Psoas muscle (tissue), 8 donors: ENCODE data around the gene AIG1. TPM values are rescaled to one million over a fixed set of nuclear protein-coding genes. Genes with fewer than 3 reads are reported as not detected.
"Not testable (repeated sequence)": the region's sequence is repeated elsewhere in the genome, so short reads cannot be mapped to it uniquely, and the experiment has no call there.

Source experiments
- ATAC-seq, 4 donors: fragments of 200-7000 bp; cut with Tn5 transposase; one replicate each; pipeline ENCODE4 v1.9.1; 2020; ENCODE audit warnings: moderate library complexity in 3 of 4, mild to moderate bottlenecking in 2 of 4
- DNase-seq, 2 donors: peaks; one replicate each; pipeline ENCODE4 v3.0.0-alpha.2; 2020
- H3K27ac ChIP-seq: fragments of 200-600 bp; one replicate; pipeline ENCODE4 v1.8.0; 2022
- H3K27me3 ChIP-seq, 3 donors: fragments of 200-600 bp in 1 of 3; one replicate each; pipeline versions ENCODE4 v1.6.1 to v1.8.0; 2013 to 2022; ENCODE audit warnings: low read length in 2 of 3, mild to moderate bottlenecking in 2 of 3, moderate library complexity in 1 of 3; ENCODE audit not compliant: insufficient read depth in 3 of 3
- H3K36me3 ChIP-seq, 2 donors: fragments of 200-600 bp in 1 of 2; one replicate each; pipeline versions ENCODE4 v1.6.1 to v1.8.0; 2013 to 2022; ENCODE audit warnings: low read depth in 1 of 2, mild to moderate bottlenecking in 1 of 2, moderate library complexity in 1 of 2; ENCODE audit not compliant: insufficient read depth in 1 of 2
- H3K4me1 ChIP-seq: fragments of 200-600 bp; one replicate; pipeline ENCODE4 v1.8.0; 2022
- H3K4me3 ChIP-seq: fragments of 200-600 bp; one replicate; pipeline ENCODE4 v1.8.0; 2022; ENCODE audit warnings: mild to moderate bottlenecking
- H3K9me3 ChIP-seq: fragments of 200-600 bp; one replicate; pipeline ENCODE4 v1.8.0; 2022
- CTCF ChIP-seq: fragments of 200-600 bp; IDR thresholded peaks from one replicate; pipeline ENCODE4 v1.8.0; 2022; ENCODE audit warnings: antibody characterized with exemption
- WGBS, 3 donors: extraction: QIAGEN DNeasy Blood & Tissue Kit; methylation state at CpG; one replicate each; pipeline versions ENCODE4 v1.1.6 to v1.1.7; 2013; 5-methylcytosine and 5-hydroxymethylcytosine counted together
- intact Hi-C, 2 donors: fragments of 100-400 bp; cut with DNase I; formaldehyde crosslinking; loops; one replicate each; pipeline versions ENCODE4 v1.11.0 to v1.14.2; 2022
- polyA plus RNA-seq, 3 donors: library from polyadenylated mRNA; stranded (reverse); fragments of 200-250 nt; gene quantifications; one replicate each; pipeline ENCODE4 v1.2.3, GENCODE V29; 2013
- total RNA-seq, 4 donors: library from RNA; stranded (reverse); fragmentation: NEBNext Ultra II Directional in 2 of 4; extraction: Animal tissue kit (Norgen Biotek cat#: 25700) in 2 of 4; gene quantifications; one replicate each; pipeline versions ENCODE4 v1.2.1 to v1.2.4, GENCODE V29; 2021 to 2023
- donor health status: healthy with polysubstance abuse.
- donor health status: DM: no; HTN: no; CAD: no; lungs with moderate emphysema.
- donor health status: Bipolar disorder and iron deficiency.
- donor health status: healthy.
- donor health status: DM: yes; HTN: yes; CAD: no.
- donor health status: DM: no; HTN: no; CAD: no.
- donor health status: DM: no; HTN: no; CAD: no.
- donor health status: DM: yes; HTN: yes; CAD: no.

AIG1 gene
- total and polyA plus RNA-seq, 7 donors, result 4.0 to 24.6 (median 5.8) TPM

- Histone ChIP-seq H3K4me3 (no peak overlapping the region), H3K36me3 (no peaks in the 10 kb centered on the region), H3K27ac (no peak overlapping the region), H3K4me1 (peaks cover 14% of the 10 kb centered on the region), H3K27me3 (no peaks in the 10 kb centered on the region), H3K9me3 (no peaks in the 10 kb centered on the region)
- no peak for ATAC-seq
- DNase-seq, result no peak
- TF ChIP-seq CTCF, result no peak
- 57 to 76% (median 69%) methylated on average over 5 of the region's 5 CpGs for WGBS, 3 donors
- intact Hi-C loops, result loop anchor here (5.0 to 10.0 kb wide), 2 partner anchors 58 to 60 kb away; no protein-coding TSS in a partner anchor
These were observed 103.9 kb downstream of the AIG1 start for GRCh38 chr6:143164565-143165105.

- TF ChIP-seq CTCF, result no peak
- DNase-seq (no peak), ATAC-seq (no peak)
- no peak overlapping the region for H3K4me3 ChIP-seq
- no peaks in the 10 kb centered on the region for H3K27me3 ChIP-seq
- H3K9me3 ChIP-seq, result no peaks in the 10 kb centered on the region
- no peak overlapping the region for H3K27ac ChIP-seq
- intact Hi-C loops, result loop anchor here in 1 of 2 donors (10.0 kb wide), 1 partner anchor 61 kb away; no protein-coding TSS in a partner anchor
- peaks cover 9% of the 10 kb centered on the region for H3K4me1 ChIP-seq
- 84 to 92% (median 87%) methylated on average over 6 of the region's 6 CpGs for WGBS, 3 donors
- H3K36me3 ChIP-seq, result no peaks in the 10 kb centered on the region
These were observed 104.7 kb downstream of the AIG1 start for GRCh38 chr6:143165315-143165855.

GRCh38 chr6:143166247-143166695 lies 105.6 kb downstream of the AIG1 start:
- no peak for TF ChIP-seq CTCF
- H3K4me3 ChIP-seq, result no peak overlapping the region
- ATAC-seq (no peak), DNase-seq (no peak)
- WGBS, 3 donors, result 64 to 81% (median 65%) methylated on average over 5 of the region's 5 CpGs
- H3K27me3 ChIP-seq, result no peaks in the 10 kb centered on the region
- peaks cover 9% of the 10 kb centered on the region for H3K4me1 ChIP-seq
- no peaks in the 10 kb centered on the region for H3K36me3 ChIP-seq
- no peak overlapping the region for H3K27ac ChIP-seq
- no peaks in the 10 kb centered on the region for H3K9me3 ChIP-seq
- intact Hi-C loops, result loop anchor here in 1 of 2 donors (10.0 kb wide), 1 partner anchor 61 kb away; no protein-coding TSS in a partner anchor

GRCh38 chr6:143167224-143167623 lies 106.5 kb downstream of the AIG1 start:
- H3K27ac ChIP-seq, result no peak overlapping the region
- H3K4me1 ChIP-seq, result peaks cover 9% of the 10 kb centered on the region
- H3K9me3 ChIP-seq, result no peaks in the 10 kb centered on the region
- no peak overlapping the region for H3K4me3 ChIP-seq
- TF ChIP-seq CTCF, result no peak
- H3K27me3 ChIP-seq, result no peaks in the 10 kb centered on the region
- H3K36me3 ChIP-seq, result no peaks in the 10 kb centered on the region
- 20 to 86% (median 66%) methylated on average over 2 of the region's 2 CpGs for WGBS, 3 donors
- DNase-seq, result no peak
- intact Hi-C loops, result loop anchor here in 1 of 2 donors (10.0 kb wide), 1 partner anchor 62 kb away; no protein-coding TSS in a partner anchor
- no peak for ATAC-seq

- not testable (repeated sequence) for H3K27me3 ChIP-seq, H3K27ac ChIP-seq, H3K4me1 ChIP-seq, DNase-seq, ATAC-seq, H3K9me3 ChIP-seq, H3K36me3 ChIP-seq, H3K4me3 ChIP-seq
- intact Hi-C loops, result loop anchor here in 1 of 2 donors (10.0 kb wide), 1 partner anchor 64 kb away; no protein-coding TSS in a partner anchor
- whole genome bisulfite sequencing, 3 donors, result 92 to 95% (median 95%) methylated on average over 4 of the region's 4 CpGs
These were observed 107.7 kb downstream of the AIG1 start for GRCh38 chr6:143168396-143168816.
